ENCODE data around the gene KIF16B.

DNA sequence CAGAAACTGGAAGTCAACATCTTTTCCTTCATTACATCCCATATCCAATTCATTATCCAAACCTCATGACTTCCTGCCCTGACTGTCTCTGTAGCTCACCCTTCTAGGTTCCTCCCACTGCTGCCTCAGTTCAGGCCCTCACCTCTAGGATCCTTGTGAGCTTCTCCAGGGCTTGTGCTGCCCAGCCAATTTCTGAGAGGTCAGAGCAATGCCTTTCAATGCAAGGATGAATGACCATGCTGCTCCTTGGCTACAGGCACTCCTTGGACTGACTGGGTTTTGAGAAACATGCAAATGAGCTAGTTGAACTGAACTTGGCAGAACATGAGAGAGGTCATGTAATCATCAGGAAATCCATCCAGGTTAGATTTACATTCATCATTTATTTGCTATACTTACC, 173.4 kb downstream of the KIF16B start:
- TF ChIP-seq CTCF (IDR thresholded peaks at IDR 0.05; ENCODE audit: control extremely low read depth in 1 of 3, insufficient read depth in 1 of 3, low read depth in 1 of 3, low read length in 3 of 3) (no peak), SP2 (IDR thresholded peaks at IDR 0.05; ENCODE audit: low read length) (no peak), EZH2 (IDR thresholded peaks at IDR 0.05; ENCODE audit: low read depth, low read length, severe bottlenecking) (no peak), POLR2A (IDR thresholded peaks at IDR 0.05; ENCODE audit: control extremely low read depth in 1 of 2, low read depth in 2 of 2, low read length in 2 of 2) (no peak), CEBPB (IDR thresholded peaks at IDR 0.05; ENCODE audit: low read depth, low read length) (no peak), TCF12 (IDR thresholded peaks at IDR 0.05; ENCODE audit: low read depth, low read length) (no peak), SP1 (IDR thresholded peaks at IDR 0.05; ENCODE audit: low read depth, low read length) (no peak), POLR2AphosphoS5 (IDR thresholded peaks at IDR 0.05; ENCODE audit: low read depth, low read length) (no peak), CBX8 (IDR thresholded peaks at IDR 0.05; ENCODE audit: borderline replicate concordance, low read depth, low read length) (no peak), BRCA1 (IDR thresholded peaks at IDR 0.05; ENCODE audit: low read depth, low read length) (no peak), CHD2 (IDR thresholded peaks at IDR 0.05; ENCODE audit: low read length) (no peak), ZNF274 (IDR thresholded peaks at IDR 0.05; ENCODE audit: borderline replicate concordance, extremely low read depth, low read length) (no peak)
- TF ChIP-seq, protein P1, sequence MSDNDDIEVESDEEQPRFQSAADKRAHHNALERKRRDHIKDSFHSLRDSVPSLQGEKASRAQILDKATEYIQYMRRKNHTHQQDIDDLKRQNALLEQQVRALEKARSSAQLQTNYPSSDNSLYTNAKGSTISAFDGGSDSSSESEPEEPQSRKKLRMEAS (IDR thresholded peaks at IDR 0.05) = no peak
- TF ChIP-seq, protein P2, sequence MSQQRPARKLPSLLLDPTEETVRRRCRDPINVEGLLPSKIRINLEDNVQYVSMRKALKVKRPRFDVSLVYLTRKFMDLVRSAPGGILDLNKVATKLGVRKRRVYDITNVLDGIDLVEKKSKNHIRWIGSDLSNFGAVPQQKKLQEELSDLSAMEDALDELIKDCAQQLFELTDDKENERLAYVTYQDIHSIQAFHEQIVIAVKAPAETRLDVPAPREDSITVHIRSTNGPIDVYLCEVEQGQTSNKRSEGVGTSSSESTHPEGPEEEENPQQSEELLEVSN (IDR thresholded peaks at IDR 0.05) = no peak

Measured in H1 (cell line).